ENCODE results near the gene PIP5K1B.

GRCh38 chr9:68844631-68845612 is 139.9 kb downstream of the PIP5K1B start:
- TF ChIP-seq POLR2A (IDR thresholded peaks at IDR 0.05; ENCODE audit: low read depth, low read length) = no peak
- no peak for TF ChIP-seq POLR2AphosphoS5 (IDR thresholded peaks at IDR 0.05; ENCODE audit: insufficient read depth, low read depth, low read length)
- TF ChIP-seq CTCF (IDR thresholded peaks at IDR 0.05; ENCODE audit: extremely low read depth in 1 of 2, insufficient read depth in 1 of 2, low read depth in 1 of 2, low read length in 2 of 2) = peak; percentile 38 to 59
- TF ChIP-seq MYC (IDR thresholded peaks at IDR 0.05; ENCODE audit: low read depth, low read length) = no peak
- TF ChIP-seq EZH2 (IDR thresholded peaks at IDR 0.05; ENCODE audit: borderline replicate concordance, low read depth, low read length, severe bottlenecking) = no peak
